Amniotic epithelial cell (primary cell): ENCODE measurements around the gene ZNF385C.
"Not testable (repeated sequence)": the region's sequence is repeated elsewhere in the genome, so short reads cannot be mapped to it uniquely, and the experiment has no call there.

ENCODE experiments used
- DNase-seq: peaks from one replicate; pipeline ENCODE4 v3.0.0-alpha.2; 2010; ENCODE audit warnings: low read depth

Gene ZNF385C

GRCh38 chr17:42050393-42051012 lies 47.8 kb downstream of the ZNF385C start, which contains the start of gene C17orf113:
Gene C17orf113 (minus strand): TSS chr17:42050601. CDS start chr17:42043376, 7,225 bp downstream.
- no peak for DNase-seq

- DNase-seq: no peak
Observed at GRCh38 chr17:42049834-42050392, 48.4 kb downstream of the ZNF385C start.

GRCh38 chr17:42047343-42047742 lies 50.9 kb downstream of the ZNF385C start:
- no peak for DNase-seq

- no peak for DNase-seq
Observed at GRCh38 chr17:42045719-42046118, 52.6 kb downstream of the ZNF385C start.

GRCh38 chr17:42042598-42043319 lies 55.5 kb downstream of the ZNF385C start:
- no peak for DNase-seq

GRCh38 chr17:42041619-42042018 lies 56.7 kb downstream of the ZNF385C start:
- no peak for DNase-seq

GRCh38 chr17:42040818-42041217 lies 57.5 kb downstream of the ZNF385C start:
- no peak for DNase-seq

- no peak for DNase-seq
Observed at GRCh38 chr17:42039794-42040763, 58.2 kb downstream of the ZNF385C start.

GRCh38 chr17:42038221-42038973 lies 59.9 kb downstream of the ZNF385C start:
- DNase-seq: no peak

GRCh38 chr17:42034059-42034458 lies 64.2 kb downstream of the ZNF385C start:
- DNase-seq: no peak

- no peak for DNase-seq
Observed at GRCh38 chr17:42031584-42031983, 66.7 kb downstream of the ZNF385C start.

- no peak for DNase-seq
Observed at GRCh38 chr17:42028791-42029127, 69.5 kb downstream of the ZNF385C start.

GRCh38 chr17:42027961-42028790 lies 70.1 kb downstream of the ZNF385C start:
- no peak for DNase-seq

GRCh38 chr17:42027590-42027889 lies 70.7 kb downstream of the ZNF385C start:
- no peak for DNase-seq

GRCh38 chr17:42026857-42027589 lies 71.2 kb downstream of the ZNF385C start:
- no peak for DNase-seq

- no peak for DNase-seq
Observed at GRCh38 chr17:42025936-42026335, 72.3 kb downstream of the ZNF385C start.

GRCh38 chr17:42025191-42025579 lies 73.1 kb downstream of the ZNF385C start:
- no peak for DNase-seq

GRCh38 chr17:42023524-42024349 lies 74.5 kb downstream of the ZNF385C start:
- peak; percentile 61 for DNase-seq

- DNase-seq: not testable (repeated sequence)
Observed at GRCh38 chr17:42020845-42021244, 77.4 kb downstream of the ZNF385C start.
